Dendritic cell treated with granulocyte-macrophage colony-stimulating factor and Interleukin-4, amounts not matched to agents 40 ng/mL and 50 ng/mL, for 4 days (primary cell): Measurements from ENCODE around the gene FOXN3.
A peak's percentile ranks its signal among the peaks of the same experiment; 100 is the strongest.

Experiments
- H3K27ac Mint-ChIP-seq: one replicate; pipeline ENCODE4 v1.8.0; 2022; ENCODE audit warnings: mild to moderate bottlenecking, mixed read lengths
- H3K27me3 Mint-ChIP-seq: one replicate; pipeline ENCODE4 v1.8.0; 2022; ENCODE audit warnings: mild to moderate bottlenecking, mixed read lengths
- H3K36me3 Mint-ChIP-seq: one replicate; pipeline ENCODE4 v1.8.0; 2022; ENCODE audit warnings: low read depth, mixed read lengths
- H3K4me1 Mint-ChIP-seq: one replicate; pipeline ENCODE4 v1.8.0; 2022; ENCODE audit warnings: low read depth, mixed read lengths
- H3K4me3 Mint-ChIP-seq: one replicate; pipeline ENCODE4 v1.8.0; 2022; ENCODE audit warnings: mild to moderate bottlenecking, moderate library complexity, mixed read lengths
- H3K9me3 Mint-ChIP-seq: one replicate; pipeline ENCODE4 v1.8.0; 2022; ENCODE audit warnings: mixed read lengths
- intact Hi-C: fragments of 100-400 bp; cut with micrococcal nuclease; formaldehyde crosslinking; loops from one replicate; pipeline ENCODE4 v1.15.0; 2022

FOXN3 gene

GRCh38 chr14:89140326-89140725 lies 276.7 kb downstream of the FOXN3 start:
- Mint-ChIP-seq H3K27me3 (peaks cover 5% of the 10 kb centered on the region), H3K9me3 (peaks cover 16% of the 10 kb centered on the region), H3K4me1 (peaks cover 12% of the 10 kb centered on the region), H3K27ac (no peak overlapping the region), H3K4me3 (no peak overlapping the region), H3K36me3 (peaks cover 6% of the 10 kb centered on the region)
- intact Hi-C loops, result no loop called here

GRCh38 chr14:89139404-89140247 lies 277.4 kb downstream of the FOXN3 start:
- Mint-ChIP-seq H3K27me3 (peaks cover 3% of the 10 kb centered on the region), H3K36me3 (peaks cover 6% of the 10 kb centered on the region), H3K4me3 (no peak overlapping the region), H3K27ac (no peak overlapping the region), H3K9me3 (peaks cover 18% of the 10 kb centered on the region), H3K4me1 (peaks cover 12% of the 10 kb centered on the region)
- intact Hi-C loops, result no loop called here

- H3K4me1 Mint-ChIP-seq, result peaks cover 12% of the 10 kb centered on the region
- peaks cover 6% of the 10 kb centered on the region for H3K36me3 Mint-ChIP-seq
- H3K4me3 Mint-ChIP-seq, result no peak overlapping the region
- no peak overlapping the region for H3K27ac Mint-ChIP-seq
- peaks cover 18% of the 10 kb centered on the region for H3K9me3 Mint-ChIP-seq
- H3K27me3 Mint-ChIP-seq, result peaks cover 3% of the 10 kb centered on the region
- intact Hi-C loops, result no loop called here
These were observed 278.2 kb downstream of the FOXN3 start for GRCh38 chr14:89138846-89139245.

- H3K27me3 Mint-ChIP-seq, result peaks cover 3% of the 10 kb centered on the region
- intact Hi-C loops, result no loop called here
- H3K4me1 Mint-ChIP-seq, result peaks cover 12% of the 10 kb centered on the region
- peaks cover 18% of the 10 kb centered on the region for H3K9me3 Mint-ChIP-seq
- H3K4me3 Mint-ChIP-seq, result no peak overlapping the region
- H3K36me3 Mint-ChIP-seq, result peaks cover 6% of the 10 kb centered on the region
- H3K27ac Mint-ChIP-seq, result peak overlapping the region; percentile 30
These were observed 279.4 kb downstream of the FOXN3 start for GRCh38 chr14:89137526-89138163.

DNA sequence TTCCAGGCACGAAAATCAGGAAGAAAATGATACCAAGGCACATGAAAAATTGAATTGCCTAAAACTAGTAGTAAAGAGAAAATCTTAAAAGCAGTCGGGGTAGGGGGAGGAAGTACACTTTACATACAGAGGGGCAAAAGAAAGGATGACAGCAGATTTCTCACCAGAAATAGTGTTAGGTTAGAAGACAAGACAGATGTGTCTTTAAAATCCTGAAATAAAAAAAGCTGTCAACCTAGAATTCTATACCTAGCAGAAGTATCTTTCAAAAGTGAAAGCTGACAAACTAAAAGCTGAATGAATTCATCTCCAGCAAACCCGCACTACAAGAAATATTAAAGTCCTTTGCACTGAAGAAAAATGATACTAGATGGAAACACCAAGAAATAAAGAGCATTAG lies 280.4 kb downstream of the FOXN3 start:
- H3K36me3 Mint-ChIP-seq, result peaks cover 6% of the 10 kb centered on the region
- peaks cover 18% of the 10 kb centered on the region for H3K9me3 Mint-ChIP-seq
- no peak overlapping the region for H3K27ac Mint-ChIP-seq
- no peak overlapping the region for H3K4me3 Mint-ChIP-seq
- peaks cover 12% of the 10 kb centered on the region for H3K4me1 Mint-ChIP-seq
- peaks cover 3% of the 10 kb centered on the region for H3K27me3 Mint-ChIP-seq
- intact Hi-C loops, result no loop called here

DNA sequence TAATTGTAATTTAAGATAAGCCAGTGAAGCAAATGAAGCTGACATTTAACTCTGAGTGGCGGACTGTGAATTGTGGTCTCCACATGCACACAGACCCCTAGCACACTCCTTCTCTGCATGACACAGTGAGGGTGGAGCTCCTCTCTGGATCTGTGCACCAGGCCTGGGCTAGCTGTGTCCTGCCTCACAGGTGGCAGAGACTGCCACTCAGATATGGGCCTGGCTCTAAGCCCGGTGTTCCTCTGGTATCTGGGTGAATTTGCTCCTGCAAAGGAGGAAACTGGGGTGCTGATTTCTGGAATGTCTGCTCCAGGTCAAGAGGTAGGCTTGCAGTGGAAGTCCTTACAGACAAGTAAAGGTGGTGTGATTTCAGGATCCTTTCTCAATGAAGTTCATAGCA lies 282.4 kb downstream of the FOXN3 start:
- Mint-ChIP-seq H3K27me3 (peaks cover 1% of the 10 kb centered on the region), H3K4me1 (peaks cover 12% of the 10 kb centered on the region), H3K27ac (no peak overlapping the region), H3K9me3 (peaks cover 18% of the 10 kb centered on the region), H3K4me3 (no peak overlapping the region), H3K36me3 (peaks cover 6% of the 10 kb centered on the region)
- intact Hi-C loops, result no loop called here

DNA sequence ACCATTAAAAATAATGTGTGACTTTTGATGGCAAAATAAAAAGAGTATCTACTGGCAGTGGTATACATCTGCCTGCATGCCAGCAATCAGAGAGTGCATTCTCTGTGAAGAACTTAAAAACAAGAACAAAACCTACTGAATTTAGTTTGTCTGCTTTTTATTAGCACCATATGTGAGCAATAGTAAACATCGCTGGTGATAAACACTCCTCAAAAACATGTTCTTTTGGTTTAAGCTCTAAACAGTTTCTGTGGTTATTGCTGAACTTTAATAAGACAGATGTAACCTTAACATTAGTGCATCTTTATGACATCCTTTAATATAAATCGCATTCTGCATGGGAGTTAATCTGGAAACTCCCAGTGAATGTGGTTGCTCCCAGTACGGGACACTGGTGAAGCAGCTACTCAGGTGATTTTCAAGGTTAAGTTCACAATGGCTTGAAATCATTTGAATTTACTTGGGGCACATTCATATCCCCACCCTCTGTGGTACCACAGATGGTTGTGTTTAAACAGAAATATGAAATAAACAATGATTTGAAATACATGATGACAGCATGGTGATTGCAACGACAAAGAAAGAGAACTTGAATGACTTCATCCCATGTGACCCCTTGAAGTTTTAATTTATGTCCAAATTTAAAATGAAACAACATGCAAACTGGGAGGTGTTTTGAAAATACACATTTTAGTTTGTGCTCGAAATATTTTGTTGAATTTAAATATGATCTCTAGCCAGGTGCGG lies 285.9 kb downstream of the FOXN3 start:
- H3K4me3 Mint-ChIP-seq, result no peak overlapping the region
- intact Hi-C loops, result no loop called here
- H3K4me1 Mint-ChIP-seq, result no peaks in the 10 kb centered on the region
- H3K27ac Mint-ChIP-seq, result no peak overlapping the region
- peaks cover 10% of the 10 kb centered on the region for H3K9me3 Mint-ChIP-seq
- H3K36me3 Mint-ChIP-seq, result peaks cover under 1% of the 10 kb centered on the region
- H3K27me3 Mint-ChIP-seq, result no peaks in the 10 kb centered on the region

DNA sequence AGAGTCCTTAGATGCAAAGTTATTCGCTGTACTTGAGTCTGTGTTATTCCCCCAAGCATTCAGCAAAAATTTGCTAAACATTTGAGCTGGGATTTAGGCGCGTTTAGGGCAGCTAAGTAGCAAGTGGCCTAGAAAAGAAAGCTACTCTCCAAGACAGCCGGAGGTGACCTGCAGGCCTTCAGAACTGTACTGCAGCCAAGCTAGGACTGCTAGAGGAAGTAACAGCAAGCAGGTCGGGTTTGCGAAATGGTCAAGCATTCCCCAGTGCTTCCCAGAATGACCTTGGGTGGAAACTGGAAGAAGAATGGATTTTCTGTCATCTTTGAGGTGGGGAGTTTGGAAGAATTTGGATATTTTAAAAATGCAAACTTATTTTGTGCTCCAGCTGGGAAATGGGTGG lies 287.5 kb downstream of the FOXN3 start:
- H3K27ac Mint-ChIP-seq, result no peak overlapping the region
- no peaks in the 10 kb centered on the region for H3K9me3 Mint-ChIP-seq
- intact Hi-C loops, result no loop called here
- H3K4me3 Mint-ChIP-seq, result no peak overlapping the region
- H3K4me1 Mint-ChIP-seq, result no peaks in the 10 kb centered on the region
- H3K36me3 Mint-ChIP-seq, result no peaks in the 10 kb centered on the region
- H3K27me3 Mint-ChIP-seq, result peaks cover 3% of the 10 kb centered on the region

DNA sequence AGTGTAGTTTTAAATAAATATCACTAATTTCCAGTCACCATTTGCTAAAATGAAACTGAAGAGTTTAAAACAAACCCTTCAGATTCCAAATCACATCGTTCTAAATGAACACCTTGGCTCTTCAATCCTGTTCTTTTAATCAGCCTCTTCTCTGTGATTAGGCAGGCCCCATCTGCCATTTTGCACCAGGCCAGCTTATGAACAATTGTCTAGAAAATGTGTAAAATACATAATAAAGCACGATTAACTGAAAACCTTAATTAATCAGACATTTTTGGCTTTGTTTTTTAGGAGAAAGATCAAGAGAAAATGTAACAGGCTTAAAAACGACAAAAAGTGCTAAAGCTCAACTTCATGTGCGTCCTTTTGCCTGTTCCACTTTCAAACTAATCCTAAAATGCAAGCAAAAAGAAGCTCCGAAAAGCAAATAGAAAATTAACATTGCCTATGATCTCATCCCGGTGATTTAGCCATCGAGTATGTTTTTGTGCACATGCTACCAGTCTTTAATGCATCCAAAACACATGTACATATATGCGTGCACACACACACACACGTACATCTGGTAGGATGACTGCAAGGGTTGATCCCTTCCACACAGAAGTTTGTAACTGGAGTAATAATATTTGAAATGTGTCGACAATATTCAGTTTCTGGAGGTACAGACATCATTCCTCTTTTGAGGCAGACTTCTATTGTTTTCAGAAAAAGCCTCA lies 288.6 kb downstream of the FOXN3 start:
- H3K27ac Mint-ChIP-seq, result no peak overlapping the region
- no peaks in the 10 kb centered on the region for H3K4me1 Mint-ChIP-seq
- peaks cover 3% of the 10 kb centered on the region for H3K27me3 Mint-ChIP-seq
- H3K9me3 Mint-ChIP-seq, result no peaks in the 10 kb centered on the region
- H3K36me3 Mint-ChIP-seq, result no peaks in the 10 kb centered on the region
- intact Hi-C loops, result no loop called here
- no peak overlapping the region for H3K4me3 Mint-ChIP-seq

- peaks cover 6% of the 10 kb centered on the region for H3K27me3 Mint-ChIP-seq
- H3K9me3 Mint-ChIP-seq, result no peaks in the 10 kb centered on the region
- no peak overlapping the region for H3K27ac Mint-ChIP-seq
- no peak overlapping the region for H3K4me3 Mint-ChIP-seq
- intact Hi-C loops, result no loop called here
- H3K4me1 Mint-ChIP-seq, result no peaks in the 10 kb centered on the region
- no peaks in the 10 kb centered on the region for H3K36me3 Mint-ChIP-seq
These were observed 290.6 kb downstream of the FOXN3 start for GRCh38 chr14:89126461-89126860.

- Mint-ChIP-seq H3K9me3 (no peaks in the 10 kb centered on the region), H3K4me3 (no peak overlapping the region), H3K4me1 (no peaks in the 10 kb centered on the region), H3K27ac (no peak overlapping the region), H3K36me3 (no peaks in the 10 kb centered on the region), H3K27me3 (peaks cover 6% of the 10 kb centered on the region)
- intact Hi-C loops, result no loop called here
These were observed 291.8 kb downstream of the FOXN3 start for GRCh38 chr14:89125216-89125615.

- Mint-ChIP-seq H3K9me3 (peaks cover 13% of the 10 kb centered on the region), H3K36me3 (no peaks in the 10 kb centered on the region), H3K27ac (no peak overlapping the region), H3K4me1 (no peaks in the 10 kb centered on the region), H3K27me3 (peaks cover 6% of the 10 kb centered on the region), H3K4me3 (no peak overlapping the region)
- intact Hi-C loops, result no loop called here
These were observed 293.2 kb downstream of the FOXN3 start for GRCh38 chr14:89123851-89124250.

DNA sequence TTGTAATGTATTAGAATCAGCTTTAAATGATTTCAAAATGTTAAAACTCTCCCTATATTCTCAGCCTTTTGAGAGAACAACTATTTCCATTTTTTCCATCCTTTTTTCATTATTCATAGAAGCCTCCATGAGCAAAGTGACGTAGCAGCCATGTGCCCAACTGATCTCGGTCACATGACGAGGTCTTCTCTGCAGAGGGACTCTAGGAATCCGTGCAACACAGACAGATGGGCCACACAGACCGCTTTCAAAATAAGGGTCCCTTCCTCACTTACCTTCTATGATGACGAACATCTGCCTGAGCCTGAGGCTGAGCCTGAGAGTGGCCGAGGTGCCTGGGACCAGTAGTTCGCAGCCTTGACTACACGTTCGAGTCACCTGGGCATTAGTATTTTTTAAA lies 293.8 kb downstream of the FOXN3 start:
- Mint-ChIP-seq H3K27ac (no peak overlapping the region), H3K9me3 (peaks cover 17% of the 10 kb centered on the region), H3K27me3 (peaks cover 6% of the 10 kb centered on the region), H3K4me1 (no peaks in the 10 kb centered on the region), H3K36me3 (no peaks in the 10 kb centered on the region), H3K4me3 (no peak overlapping the region)
- intact Hi-C loops, result no loop called here
